Spleen (tissue), 11 donors: ENCODE measurements around the gene FGGY. TPM values are rescaled to one million over a fixed set of nuclear protein-coding genes. Genes with fewer than 3 reads are reported as not detected.

Source experiments
- DNase-seq: peaks from one replicate; pipeline ENCODE4 v3.0.0-alpha.2; 2020
- H3K27ac ChIP-seq, 8 donors: fragments of 200-600 bp; sonication (generic) in 7 of 8; 1 replicate in 4 of 8; 2 replicates in 4 of 8; pipeline versions ENCODE4 v1.5.0 to v1.8.0; 2016 to 2021; ENCODE audit warnings: inconsistent platforms in 4 of 8, mild to moderate bottlenecking in 4 of 8, moderate library complexity in 1 of 8
- H3K27me3 ChIP-seq, 7 donors: fragments of 200-600 bp; sonication (generic) in 6 of 7; replicated peaks in 1 of 7; 1 replicate in 4 of 7; 2 replicates in 3 of 7; pipeline versions ENCODE4 v1.5.0 to v1.8.0; 2016 to 2021; ENCODE audit warnings: inconsistent platforms in 3 of 7, mild to moderate bottlenecking in 1 of 7
- H3K36me3 ChIP-seq, 6 donors: fragments of 200-600 bp; sonication (generic) in 5 of 6; 1 replicate in 4 of 6; 2 replicates in 2 of 6; pipeline versions ENCODE4 v1.5.0 to v1.8.0; 2016 to 2021; ENCODE audit warnings: inconsistent platforms in 2 of 6
- H3K4me1 ChIP-seq, 6 donors: fragments of 200-600 bp; sonication (generic) in 5 of 6; 1 replicate in 3 of 6; 2 replicates in 3 of 6; pipeline versions ENCODE4 v1.5.0 to v1.8.0; 2016 to 2021; ENCODE audit warnings: inconsistent platforms in 3 of 6
- H3K4me3 ChIP-seq, 8 donors: fragments of 200-600 bp; sonication (generic) in 7 of 8; 1 replicate in 4 of 8; 2 replicates in 4 of 8; pipeline versions ENCODE4 v1.5.0 to v1.8.0; 2016 to 2021; ENCODE audit warnings: inconsistent platforms in 4 of 8, mild to moderate bottlenecking in 4 of 8, moderate library complexity in 2 of 8
- H3K9me3 ChIP-seq, 8 donors: fragments of 200-600 bp; sonication (generic) in 7 of 8; 1 replicate in 4 of 8; 2 replicates in 4 of 8; pipeline versions ENCODE4 v1.5.0 to v1.8.0; 2016 to 2021; ENCODE audit warnings: inconsistent platforms in 4 of 8
- CTCF ChIP-seq, 11 experiments: fragments of 200-600 bp in 7 of 11; fragments of 450-650 bp in 4 of 11; sonication (generic) in 4 of 11; IDR thresholded peaks in 8 of 11; conservative IDR thresholded peaks in 3 of 11; 1 replicate in 7 of 11; 2 replicates in 4 of 11; pipeline versions ENCODE4 v1.4.0 to v1.8.0; 2016 to 2021; ENCODE audit warnings: antibody characterized with exemption in 11 of 11, inconsistent platforms in 4 of 11, mild to moderate bottlenecking in 1 of 11
- POLR2A ChIP-seq, 3 donors: fragments of 450-650 bp; IDR thresholded peaks; one replicate each; pipeline ENCODE4 v1.5.1; 2017; ENCODE audit warnings: antibody characterized with exemption in 3 of 3, mild to moderate bottlenecking in 1 of 3
- POLR2AphosphoS5 ChIP-seq, 3 donors: sonication (generic); formaldehyde crosslinking; IDR thresholded peaks; one replicate each; pipeline ENCODE4 v1.5.1; 2017; ENCODE audit warnings: antibody characterized with exemption in 3 of 3
- WGBS, 5 donors: extraction: QIAGEN DNeasy Blood & Tissue Kit in 3 of 5; methylation state at CpG; one replicate each; pipeline versions ENCODE4 v1.1.5 to v1.1.7; 2013 to 2018; 5-methylcytosine and 5-hydroxymethylcytosine counted together
- intact Hi-C: fragments of 100-400 bp; cut with DNase I; formaldehyde crosslinking; loops from one replicate; pipeline ENCODE4 v1.15.0; 2023; ENCODE audit warnings: low total_unique reads
- polyA plus RNA-seq, 3 donors: library from polyadenylated mRNA; stranded (reverse); fragments of 200-250 nt; gene quantifications; one replicate each; pipeline ENCODE4 v1.2.1, GENCODE V29; 2013
- total RNA-seq, 7 donors: library from RNA; depleted of rRNA in 3 of 7; stranded (reverse); fragments of >200 nt in 3 of 7; fragmentation: NEBNext Ultra II Directional in 4 of 7; extraction: Animal tissue kit (Norgen Biotek cat#: 25700) in 4 of 7; gene quantifications; one replicate each; pipeline versions ENCODE4 v1.1.0 to v1.2.1, GENCODE V29; 2016 to 2021
- donor health status: healthy with polysubstance abuse.
- donor health status: DM: no; HTN: no; CAD: no; lungs with moderate emphysema.
- donor health status: DM: no; HTN: no; CAD: no.
- donor health status: Bipolar disorder and iron deficiency.
- donor health status: healthy.
- donor health status: DM: no; HTN: no; CAD: no.
- donor health status: DM: yes; HTN: yes; CAD: no.

The FGGY gene
- total and polyA plus RNA-seq, 10 donors, result 1.7 to 27.8 (median 13.2) TPM

- Histone ChIP-seq H3K9me3 (no peaks in the 10 kb centered on the region), H3K4me3 (no peak overlapping the region), H3K27ac (no peak overlapping the region), H3K4me1 (peaks cover 0 to 10% (median 4%) of the 10 kb centered on the region in 6 donors), H3K36me3 (no peaks in the 10 kb centered on the region), H3K27me3 (no peaks in the 10 kb centered on the region)
- 75 to 88% (median 81%) methylated on average over 6 of the region's 6 CpGs for WGBS, 5 donors
- DNase-seq, result no peak
- no peak for TF ChIP-seq POLR2A (IDR thresholded peaks at IDR 0.05)
- TF ChIP-seq POLR2AphosphoS5 (IDR thresholded peaks at IDR 0.05), result no peak
- no peak for TF ChIP-seq CTCF (IDR thresholded peaks at IDR 0.05 in 8 of 11, conservative IDR thresholded peaks at IDR 0.05 in 3 of 11)
- intact Hi-C loops, result no loop called here
Observed at GRCh38 chr1:59414406-59415133, 117.7 kb downstream of the FGGY start.

GRCh38 chr1:59415286-59415850, 118.5 kb downstream of the FGGY start:
- H3K4me1 ChIP-seq, result peaks cover 0 to 10% (median 4%) of the 10 kb centered on the region in 6 donors
- H3K27ac ChIP-seq, result no peak overlapping the region
- H3K9me3 ChIP-seq, result no peaks in the 10 kb centered on the region
- intact Hi-C loops, result no loop called here
- TF ChIP-seq POLR2A (IDR thresholded peaks at IDR 0.05) (no peak), POLR2AphosphoS5 (IDR thresholded peaks at IDR 0.05) (no peak), CTCF (IDR thresholded peaks at IDR 0.05 in 8 of 11, conservative IDR thresholded peaks at IDR 0.05 in 3 of 11) (no peak)
- H3K4me3 ChIP-seq, result no peak overlapping the region
- no peaks in the 10 kb centered on the region for H3K36me3 ChIP-seq
- no peaks in the 10 kb centered on the region for H3K27me3 ChIP-seq
- no peak for DNase-seq
- WGBS, 5 donors, result 94 to 99% (median 94%) methylated on average over 5 of the region's 5 CpGs

- Histone ChIP-seq H3K36me3 (no peaks in the 10 kb centered on the region), H3K9me3 (no peaks in the 10 kb centered on the region), H3K4me3 (no peak overlapping the region), H3K4me1 (peaks cover 0 to 10% (median 4%) of the 10 kb centered on the region in 6 donors), H3K27me3 (no peaks in the 10 kb centered on the region), H3K27ac (no peak overlapping the region)
- intact Hi-C loops, result no loop called here
- no peak for DNase-seq
- no peak for TF ChIP-seq POLR2A (IDR thresholded peaks at IDR 0.05)
- no peak for TF ChIP-seq POLR2AphosphoS5 (IDR thresholded peaks at IDR 0.05)
- no peak for TF ChIP-seq CTCF (IDR thresholded peaks at IDR 0.05 in 8 of 11, conservative IDR thresholded peaks at IDR 0.05 in 3 of 11)
Observed at GRCh38 chr1:59415881-59416280, 119.0 kb downstream of the FGGY start.

- no peak overlapping the region for H3K27ac ChIP-seq
- H3K36me3 ChIP-seq, result no peaks in the 10 kb centered on the region
- intact Hi-C loops, result no loop called here
- no peak overlapping the region for H3K4me3 ChIP-seq
- H3K27me3 ChIP-seq, result no peaks in the 10 kb centered on the region
- TF ChIP-seq POLR2A (IDR thresholded peaks at IDR 0.05), result no peak
- TF ChIP-seq POLR2AphosphoS5 (IDR thresholded peaks at IDR 0.05), result no peak
- no peak for TF ChIP-seq CTCF (IDR thresholded peaks at IDR 0.05 in 8 of 11, conservative IDR thresholded peaks at IDR 0.05 in 3 of 11)
- H3K9me3 ChIP-seq, result no peaks in the 10 kb centered on the region
- DNase-seq, result no peak
- H3K4me1 ChIP-seq, result peaks cover 0 to 14% (median 6%) of the 10 kb centered on the region in 6 donors
Observed at GRCh38 chr1:59417406-59417805, 120.5 kb downstream of the FGGY start.
